OCI-LY7 (cell line): Measurements from ENCODE around the gene ARRDC1.

Experiments used
- CTCF ChIP-seq: fragments of 200-600 bp; sonication (generic); conservative IDR thresholded peaks from 2 replicates; pipeline ENCODE4 v1.5.1; 2014; ENCODE audit warnings: mild to moderate bottlenecking, antibody characterized with exemption, low read length, moderate library complexity, mixed read lengths
- EZH2phosphoT487 ChIP-seq: fragments of 200-600 bp; sonication (generic); IDR thresholded peaks from 2 replicates; pipeline ENCODE4 v1.6.1; 2018; ENCODE audit warnings: low read depth, borderline replicate concordance, mild to moderate bottlenecking, mixed run types, antibody characterized with exemption, low read length, moderate library complexity, mixed read lengths

DNA sequence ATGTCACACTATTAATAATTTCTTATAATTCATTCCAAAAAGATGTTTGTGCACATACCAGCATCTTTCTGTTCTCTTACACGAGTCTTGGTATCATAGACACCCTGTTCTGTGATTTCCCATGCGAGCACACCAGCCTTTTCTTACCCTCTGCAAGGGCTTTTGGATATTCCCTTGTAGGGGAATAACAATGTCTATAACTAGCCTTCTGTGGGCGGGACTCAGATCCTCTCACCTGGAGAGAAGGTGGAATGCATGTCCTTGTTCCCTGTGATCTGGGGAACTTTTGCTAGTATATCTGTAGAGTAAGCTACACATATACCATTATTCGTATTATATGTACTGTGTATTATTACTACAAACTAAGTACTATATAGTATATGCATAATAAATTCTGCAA, 58.1 kb downstream of the ARRDC1 start:
- TF ChIP-seq CTCF (no peak), EZH2phosphoT487 (no peak)
